ENCODE data around the gene CHAMP1. TPM values are rescaled to one million over a fixed set of nuclear protein-coding genes. Genes with fewer than 3 reads are reported as not detected.
A peak's percentile ranks its signal among the peaks of the same experiment; 100 is the strongest.

Gene CHAMP1
- total and polyA plus RNA-seq, 2 experiments from 2014 or later = 12.1 to 20.9 TPM

GRCh38 chr13:114281351-114282040 is 32.8 kb upstream of the CHAMP1 start, which contains the start of gene UPF3A:
Gene UPF3A (plus strand): TSS chr13:114281601. CDS start chr13:114281640, 39 bp downstream.
- Histone ChIP-seq H3K36me3 (peaks cover 4% of the 10 kb centered on the region), H3K27ac (peak within 1 kb of the TSS; percentile 98), H3K4me1 (ENCODE audit: low read depth) (peaks cover 32% of the 10 kb centered on the region), H3K9me3 (ENCODE audit: low read depth) (no peaks in the 10 kb centered on the region), H3K27me3 (no peaks in the 10 kb centered on the region), H3K4me3 (peak within 1 kb of the TSS; percentile 53)
- peak; percentile 90 to 97 for DNase-seq (ENCODE audit: low read depth in 1 of 2, low spot score in 1 of 2)
- TF ChIP-seq CTCF (IDR thresholded peaks at IDR 0.05; ENCODE audit: low read depth, low read length) = no peak

- DNase-seq (ENCODE audit: low read depth in 1 of 2, low spot score in 1 of 2) = peak in 1 of 2 donors; percentile 73
- Histone ChIP-seq H3K9me3 (ENCODE audit: low read depth) (no peaks in the 10 kb centered on the region), H3K27me3 (no peaks in the 10 kb centered on the region), H3K36me3 (peaks cover 11% of the 10 kb centered on the region), H3K27ac (peak overlapping the region; percentile 98), H3K4me1 (ENCODE audit: low read depth) (peaks cover 32% of the 10 kb centered on the region), H3K4me3 (peak overlapping the region; percentile 53)
- TF ChIP-seq CTCF (IDR thresholded peaks at IDR 0.05; ENCODE audit: low read depth, low read length) = no peak
Measured at GRCh38 chr13:114282041-114282670, 32.1 kb upstream of the CHAMP1 start.

- Histone ChIP-seq H3K27me3 (no peaks in the 10 kb centered on the region), H3K4me1 (ENCODE audit: low read depth) (peaks cover 32% of the 10 kb centered on the region), H3K27ac (peak overlapping the region; percentile 31), H3K36me3 (peaks cover 20% of the 10 kb centered on the region), H3K4me3 (no peak overlapping the region), H3K9me3 (ENCODE audit: low read depth) (no peaks in the 10 kb centered on the region)
- TF ChIP-seq CTCF (IDR thresholded peaks at IDR 0.05; ENCODE audit: low read depth, low read length) = no peak
- DNase-seq (ENCODE audit: low read depth in 1 of 2, low spot score in 1 of 2) = peak in 1 of 2 donors; percentile 13
Measured at GRCh38 chr13:114283576-114283975, 30.7 kb upstream of the CHAMP1 start.

DNA sequence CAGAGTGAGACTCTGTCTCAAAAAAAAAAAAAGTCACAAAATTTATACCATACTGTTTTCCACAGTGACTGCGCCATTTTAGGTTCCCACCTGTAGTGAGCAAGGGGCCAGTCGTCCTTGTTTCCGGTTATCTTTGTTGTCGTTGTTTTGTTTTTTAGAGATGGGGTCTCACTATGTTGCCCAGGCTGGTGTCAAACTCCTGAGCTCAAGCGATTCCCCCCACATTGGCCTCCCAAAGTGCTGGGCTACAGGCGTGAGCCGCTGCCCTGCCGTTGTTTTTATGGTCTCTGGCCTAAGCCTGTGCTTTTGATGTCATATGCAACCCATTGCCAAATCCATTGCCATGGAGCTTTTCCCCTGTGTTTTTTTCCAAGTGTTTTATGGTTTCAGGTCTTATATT is 29.6 kb upstream of the CHAMP1 start:
- Histone ChIP-seq H3K27ac (no peak overlapping the region), H3K4me1 (ENCODE audit: low read depth) (peaks cover 24% of the 10 kb centered on the region), H3K4me3 (no peak overlapping the region), H3K9me3 (ENCODE audit: low read depth) (no peaks in the 10 kb centered on the region), H3K27me3 (no peaks in the 10 kb centered on the region), H3K36me3 (peaks cover 20% of the 10 kb centered on the region)
- TF ChIP-seq CTCF (IDR thresholded peaks at IDR 0.05; ENCODE audit: low read depth, low read length) = no peak
- no peak for DNase-seq (ENCODE audit: low read depth in 1 of 2, low spot score in 1 of 2)

- H3K9me3 ChIP-seq (ENCODE audit: low read depth) = no peaks in the 10 kb centered on the region
- peaks cover 18% of the 10 kb centered on the region for H3K4me1 ChIP-seq (ENCODE audit: low read depth)
- TF ChIP-seq CTCF (IDR thresholded peaks at IDR 0.05; ENCODE audit: low read depth, low read length) = no peak
- DNase-seq (ENCODE audit: low read depth in 1 of 2, low spot score in 1 of 2) = no peak
- H3K36me3 ChIP-seq = peaks cover 20% of the 10 kb centered on the region
- H3K27me3 ChIP-seq = no peaks in the 10 kb centered on the region
- H3K27ac ChIP-seq = no peak overlapping the region
- no peak overlapping the region for H3K4me3 ChIP-seq
Measured at GRCh38 chr13:114285166-114285808, 29.0 kb upstream of the CHAMP1 start.
